Ascending aorta (tissue), 2 donors: ENCODE data around the gene ARSG. TPM values are rescaled to one million over a fixed set of nuclear protein-coding genes. Genes with fewer than 3 reads are reported as not detected.

ENCODE experiments used
- DNase-seq, 2 donors: peaks; one replicate each; pipeline ENCODE4 v3.0.0-alpha.2; 2019; ENCODE audit warnings: low spot score in 2 of 2
- H3K27ac ChIP-seq, 2 donors: fragments of 200-600 bp; sonication (generic); one replicate each; pipeline ENCODE4 v1.5.1; 2016 to 2017; ENCODE audit warnings: mild to moderate bottlenecking in 1 of 2
- H3K27me3 ChIP-seq: fragments of 200-600 bp; sonication (generic); one replicate; pipeline ENCODE4 v1.5.1; 2017
- H3K36me3 ChIP-seq, 2 donors: fragments of 200-600 bp; sonication (generic); one replicate each; pipeline ENCODE4 v1.5.1; 2016
- H3K4me1 ChIP-seq, 2 donors: fragments of 200-600 bp; sonication (generic); one replicate each; pipeline ENCODE4 v1.5.1; 2016 to 2017; ENCODE audit warnings: mild to moderate bottlenecking in 1 of 2
- H3K4me3 ChIP-seq, 2 donors: fragments of 200-600 bp; sonication (generic); one replicate each; pipeline ENCODE4 v1.5.1; 2016 to 2017; ENCODE audit warnings: mild to moderate bottlenecking in 1 of 2
- H3K9me3 ChIP-seq, 2 donors: fragments of 200-600 bp; sonication (generic); one replicate each; pipeline ENCODE4 v1.5.1; 2016
- intact Hi-C: fragments of 100-400 bp; cut with DNase I; formaldehyde crosslinking; loops from one replicate; pipeline ENCODE4 v1.15.1; 2023
- total RNA-seq: library from RNA; depleted of rRNA; stranded (reverse); fragments of >200 nt; gene quantifications from one replicate; pipeline ENCODE4 v1.1.0, GENCODE V29; 2016
- TF ChIP-seq, protein P1 (sequence below), 3 experiments: fragments of 200-600 bp in 2 of 3; fragments of 450-650 bp in 1 of 3; sonication (generic) in 2 of 3; IDR thresholded peaks; one replicate each; pipeline ENCODE4 v1.5.1; 2016 to 2019; ENCODE audit warnings: antibody characterized with exemption in 3 of 3, mild to moderate bottlenecking in 1 of 3, moderate library complexity in 1 of 3

Gene ARSG
- total RNA-seq, 1 donor from 2014 or later = 7.3 TPM

DNA sequence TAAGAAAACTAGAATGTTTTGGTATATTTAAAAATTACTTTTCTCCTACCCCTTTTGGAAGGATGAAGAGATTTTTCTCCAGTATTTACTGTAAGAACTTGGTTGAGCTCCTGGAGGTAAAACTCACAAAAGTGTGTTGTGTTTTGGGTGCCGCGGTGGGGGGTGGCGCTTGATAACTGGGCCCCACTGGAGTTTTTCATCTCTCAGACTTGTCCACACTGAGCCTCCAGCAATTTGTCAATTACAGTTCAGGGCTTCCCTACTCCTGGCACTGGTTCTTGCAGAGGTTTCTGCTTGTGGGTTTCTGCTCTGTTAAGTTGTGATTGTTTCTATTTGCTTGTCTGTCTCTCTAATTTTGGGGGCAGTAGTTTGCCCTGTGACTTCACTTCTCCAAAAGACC, 126.0 kb downstream of the ARSG start:
- Histone ChIP-seq H3K36me3 (peaks cover 23 to 32% of the 10 kb centered on the region in 2 donors), H3K4me1 (no peaks in the 10 kb centered on the region), H3K27ac (no peak overlapping the region), H3K9me3 (peaks cover 17 to 53% of the 10 kb centered on the region in 2 donors), H3K4me3 (no peak overlapping the region), H3K27me3 (no peaks in the 10 kb centered on the region)
- TF ChIP-seq, protein P1, sequence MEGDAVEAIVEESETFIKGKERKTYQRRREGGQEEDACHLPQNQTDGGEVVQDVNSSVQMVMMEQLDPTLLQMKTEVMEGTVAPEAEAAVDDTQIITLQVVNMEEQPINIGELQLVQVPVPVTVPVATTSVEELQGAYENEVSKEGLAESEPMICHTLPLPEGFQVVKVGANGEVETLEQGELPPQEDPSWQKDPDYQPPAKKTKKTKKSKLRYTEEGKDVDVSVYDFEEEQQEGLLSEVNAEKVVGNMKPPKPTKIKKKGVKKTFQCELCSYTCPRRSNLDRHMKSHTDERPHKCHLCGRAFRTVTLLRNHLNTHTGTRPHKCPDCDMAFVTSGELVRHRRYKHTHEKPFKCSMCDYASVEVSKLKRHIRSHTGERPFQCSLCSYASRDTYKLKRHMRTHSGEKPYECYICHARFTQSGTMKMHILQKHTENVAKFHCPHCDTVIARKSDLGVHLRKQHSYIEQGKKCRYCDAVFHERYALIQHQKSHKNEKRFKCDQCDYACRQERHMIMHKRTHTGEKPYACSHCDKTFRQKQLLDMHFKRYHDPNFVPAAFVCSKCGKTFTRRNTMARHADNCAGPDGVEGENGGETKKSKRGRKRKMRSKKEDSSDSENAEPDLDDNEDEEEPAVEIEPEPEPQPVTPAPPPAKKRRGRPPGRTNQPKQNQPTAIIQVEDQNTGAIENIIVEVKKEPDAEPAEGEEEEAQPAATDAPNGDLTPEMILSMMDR (IDR thresholded peaks at IDR 0.05) = no peak
- intact Hi-C loops = no loop called here
- no peak for DNase-seq

DNA sequence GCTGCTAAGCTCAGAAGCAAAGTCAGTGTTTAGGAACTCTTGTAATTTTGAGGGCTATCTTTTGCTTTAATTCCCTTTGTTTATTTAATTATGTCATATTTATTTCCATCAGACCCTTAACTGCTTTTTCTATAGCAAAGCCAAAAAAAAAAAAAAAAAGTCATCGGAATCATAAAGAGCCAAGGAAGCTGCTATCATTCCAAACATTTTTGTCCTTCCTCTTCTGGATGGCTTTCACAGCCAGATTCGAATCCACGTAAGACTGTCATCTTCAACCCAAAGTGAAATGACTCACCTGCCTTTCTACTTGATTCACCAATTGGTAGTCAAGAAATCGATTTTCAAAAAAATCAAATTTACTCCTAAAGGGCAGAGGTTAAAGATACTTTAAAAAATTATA, 127.6 kb downstream of the ARSG start:
- H3K36me3 ChIP-seq = peaks cover 32 to 47% of the 10 kb centered on the region in 2 donors
- peaks cover 17 to 52% of the 10 kb centered on the region in 2 donors for H3K9me3 ChIP-seq
- no peaks in the 10 kb centered on the region for H3K27me3 ChIP-seq
- intact Hi-C loops = no loop called here
- no peak for DNase-seq
- TF ChIP-seq, protein P1 (IDR thresholded peaks at IDR 0.05) = no peak
- H3K4me1 ChIP-seq = no peaks in the 10 kb centered on the region
- no peak overlapping the region for H3K27ac ChIP-seq
- H3K4me3 ChIP-seq = no peak overlapping the region

DNA sequence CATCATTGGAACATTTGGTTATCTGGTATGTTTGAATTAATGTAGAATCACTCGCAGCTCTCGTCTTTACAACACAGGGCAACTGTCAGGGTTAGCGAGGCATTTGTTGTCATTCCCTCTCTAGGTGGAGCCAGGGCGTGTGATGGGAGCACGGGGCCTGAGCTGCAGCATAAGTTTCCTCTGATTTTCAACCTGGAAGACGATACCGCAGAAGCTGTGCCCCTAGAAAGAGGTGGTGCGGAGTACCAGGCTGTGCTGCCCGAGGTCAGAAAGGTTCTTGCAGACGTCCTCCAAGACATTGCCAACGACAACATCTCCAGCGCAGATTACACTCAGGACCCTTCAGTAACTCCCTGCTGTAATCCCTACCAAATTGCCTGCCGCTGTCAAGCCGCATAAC, 128.8 kb downstream of the ARSG start:
- intact Hi-C loops = no loop called here
- Histone ChIP-seq H3K4me3 (no peak overlapping the region), H3K9me3 (peaks cover 10 to 42% of the 10 kb centered on the region in 2 donors), H3K27me3 (no peaks in the 10 kb centered on the region), H3K4me1 (no peaks in the 10 kb centered on the region), H3K27ac (no peak overlapping the region), H3K36me3 (peaks cover 43 to 58% of the 10 kb centered on the region in 2 donors)
- TF ChIP-seq, protein P1 (IDR thresholded peaks at IDR 0.05) = no peak
- no peak for DNase-seq

DNA sequence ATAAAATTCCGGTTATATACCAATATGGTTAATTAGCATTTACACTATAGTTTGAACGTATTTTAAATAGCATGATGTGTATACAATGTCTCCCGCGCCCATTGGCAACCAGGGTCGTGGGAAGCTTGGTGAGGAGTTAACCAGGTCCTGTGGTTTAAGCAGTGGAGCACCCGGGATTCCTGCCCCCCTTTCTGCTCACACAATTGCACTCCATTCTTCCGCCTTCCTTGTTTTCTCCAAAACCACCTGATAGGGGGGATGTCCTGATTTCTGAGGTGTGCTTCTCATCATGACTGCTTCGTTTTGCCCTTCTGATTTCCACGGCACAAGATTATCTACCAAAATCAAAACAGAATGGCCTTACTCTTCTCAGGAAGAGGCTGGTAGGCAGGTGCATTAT, 130.2 kb downstream of the ARSG start:
- intact Hi-C loops = no loop called here
- peaks cover 58 to 72% of the 10 kb centered on the region in 2 donors for H3K36me3 ChIP-seq

DNA sequence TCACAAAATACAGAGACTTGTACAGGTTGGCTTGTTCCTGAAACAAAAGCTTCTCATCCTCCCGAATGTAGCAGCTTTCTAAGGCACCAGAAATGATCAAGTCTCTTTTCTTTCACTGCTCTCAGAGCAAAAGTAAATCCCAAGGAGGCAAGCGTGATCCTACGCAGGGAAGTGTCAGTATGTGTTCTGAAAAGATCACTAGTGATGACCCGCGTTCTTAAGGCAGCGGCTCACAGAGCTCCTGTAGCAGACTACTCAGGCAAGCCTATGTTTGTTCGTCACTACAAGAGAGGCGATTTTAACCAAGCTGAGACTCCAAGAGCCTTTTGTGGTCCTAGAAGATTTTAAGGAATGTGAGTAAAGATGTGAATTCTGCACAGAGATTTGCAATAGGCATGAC, 131.5 kb downstream of the ARSG start:
- Histone ChIP-seq H3K9me3 (peaks cover 5 to 14% of the 10 kb centered on the region in 2 donors), H3K36me3 (peaks cover 69 to 85% of the 10 kb centered on the region in 2 donors), H3K4me1 (no peaks in the 10 kb centered on the region), H3K27me3 (no peaks in the 10 kb centered on the region), H3K4me3 (no peak overlapping the region), H3K27ac (no peak overlapping the region)
- TF ChIP-seq, protein P1 (IDR thresholded peaks at IDR 0.05) = no peak
- DNase-seq = no peak
- intact Hi-C loops = no loop called here

More for the DNA sequence above, 130.2 kb downstream of the ARSG start:
- peaks cover 10 to 28% of the 10 kb centered on the region in 2 donors for H3K9me3 ChIP-seq
- no peaks in the 10 kb centered on the region for H3K4me1 ChIP-seq
- H3K27me3 ChIP-seq = no peaks in the 10 kb centered on the region
- H3K4me3 ChIP-seq = no peak overlapping the region
- TF ChIP-seq, protein P1 (IDR thresholded peaks at IDR 0.05) = no peak
- no peak overlapping the region for H3K27ac ChIP-seq
- DNase-seq = no peak

DNA sequence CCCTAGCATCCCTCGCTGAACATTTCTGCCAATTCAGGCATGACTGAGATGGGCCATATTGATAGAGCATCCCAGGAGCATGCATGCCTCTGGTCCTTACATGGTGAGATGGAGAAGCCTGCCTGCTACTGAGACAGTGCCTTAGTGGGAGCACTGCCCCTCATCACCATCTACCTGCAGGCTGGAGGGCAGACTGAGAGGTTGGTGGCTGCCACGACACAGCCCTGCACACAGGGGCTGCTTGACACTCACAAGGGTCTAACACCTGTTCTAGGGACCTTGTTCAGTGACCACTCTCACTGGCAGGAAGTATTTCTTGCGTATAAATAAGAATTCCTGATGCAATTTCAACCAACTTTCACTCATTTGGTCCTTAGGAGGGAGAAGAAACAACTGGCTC, 132.0 kb downstream of the ARSG start:
- Histone ChIP-seq H3K9me3 (peaks cover 5 to 10% of the 10 kb centered on the region in 2 donors), H3K4me1 (no peaks in the 10 kb centered on the region), H3K27ac (no peak overlapping the region), H3K36me3 (peaks cover 73 to 89% of the 10 kb centered on the region in 2 donors), H3K4me3 (no peak overlapping the region), H3K27me3 (no peaks in the 10 kb centered on the region)
- no peak for DNase-seq
- TF ChIP-seq, protein P1 (IDR thresholded peaks at IDR 0.05) = no peak
- intact Hi-C loops = no loop called here
